B cell (primary cell): ENCODE data around the gene NEK3. TPM values are rescaled to one million over a fixed set of nuclear protein-coding genes. Genes with fewer than 3 reads are reported as not detected.

Experiments used
- ATAC-seq: fragments of 200-7000 bp; cut with Tn5 transposase; one replicate; pipeline ENCODE4 v1.10.0; 2021; ENCODE audit warnings: low read depth, mild to moderate bottlenecking, moderate number of reproducible peaks, moderate library complexity
- CTCF ChIA-PET: fragments of 350-600 bp; sonication (Branson Sonifier 250); formaldehyde crosslinking; loops from one replicate; lab custom pipeline; 2021; ENCODE audit warnings: antibody characterized with exemption, inconsistent platforms; lab: Charles Lee
- POLR2A ChIA-PET: fragments of 350-600 bp; sonication (Branson Sonifier 250); formaldehyde crosslinking; loops from one replicate; lab custom pipeline; 2021; ENCODE audit warnings: antibody characterized with exemption; lab: Charles Lee
- DNase-seq: peaks from one replicate; pipeline ENCODE4 v3.0.0; 2013
- H2AFZ ChIP-seq: 2 replicates; pipeline ENCODE4 v1.6.1; 2012; ENCODE audit warnings: mild to moderate bottlenecking, low read depth, low read length; ENCODE audit not compliant: insufficient read depth, poor library complexity, severe bottlenecking
- H3K27ac ChIP-seq, 2 donors: 1 replicate in 1 of 2; 2 replicates in 1 of 2; pipeline ENCODE4 v1.5.1; 2012 to 2013; ENCODE audit warnings: low read length in 2 of 2, mild to moderate bottlenecking in 2 of 2, moderate library complexity in 1 of 2
- H3K27me3 ChIP-seq, 4 experiments: fragments of 200-600 bp in 1 of 4; sonication (generic) in 1 of 4; replicated peaks in 1 of 4; 1 replicate in 2 of 4; 2 replicates in 2 of 4; pipeline versions ENCODE4 v1.6.1 to v1.7.0; 2013 to 2016; ENCODE audit warnings: low read length in 3 of 4, mild to moderate bottlenecking in 2 of 4, mixed read lengths in 1 of 4, moderate library complexity in 1 of 4; ENCODE audit not compliant: insufficient read depth in 4 of 4, control insufficient read depth in 3 of 4; ENCODE audit errors: control extremely low read depth in 1 of 4
- H3K36me3 ChIP-seq, 2 experiments: replicated peaks in 1 of 2; 1 replicate in 1 of 2; 2 replicates in 1 of 2; pipeline versions ENCODE4 v1.6.1 to v1.7.1; 2013; ENCODE audit warnings: low read length in 1 of 2; ENCODE audit not compliant: insufficient read depth in 2 of 2, control insufficient read depth in 1 of 2; ENCODE audit errors: control extremely low read depth in 1 of 2, extremely low read depth in 1 of 2
- H3K4me1 ChIP-seq, 2 donors: fragments of 200-600 bp in 1 of 2; sonication (generic) in 1 of 2; 1 replicate in 1 of 2; 2 replicates in 1 of 2; pipeline versions ENCODE4 v1.5.1 to v1.6.1; 2013 to 2017; ENCODE audit warnings: low read length in 2 of 2; ENCODE audit not compliant: control insufficient read depth in 2 of 2, insufficient read depth in 2 of 2
- H3K4me2 ChIP-seq: replicated peaks from 2 replicates; pipeline ENCODE3; 2012; ENCODE audit warnings: mild to moderate bottlenecking, low read depth, low read length; ENCODE audit not compliant: poor library complexity, severe bottlenecking
- H3K4me3 ChIP-seq, 5 experiments: fragments of 200-600 bp in 1 of 5; sonication (generic) in 1 of 5; 1 replicate in 3 of 5; 2 replicates in 2 of 5; pipeline versions ENCODE4 v1.5.1 to v1.7.0; 2011 to 2016; ENCODE audit warnings: low read length in 4 of 5, mild to moderate bottlenecking in 4 of 5, low read depth in 2 of 5, control low read depth in 1 of 5, moderate library complexity in 1 of 5; ENCODE audit not compliant: insufficient read depth in 1 of 5; ENCODE audit errors: control extremely low read depth in 1 of 5, extremely low read depth in 1 of 5
- H3K79me2 ChIP-seq: fragments of 200-600 bp; sonication (generic); one replicate; pipeline ENCODE4 v1.6.0; 2016; ENCODE audit warnings: low read length; ENCODE audit not compliant: control insufficient read depth, insufficient read depth
- H3K9ac ChIP-seq: fragments of 200-600 bp; sonication (generic); 2 replicates; pipeline ENCODE4 v1.6.1; 2017; ENCODE audit warnings: mild to moderate bottlenecking, low read length, moderate library complexity
- H3K9me3 ChIP-seq, 3 donors: one replicate each; pipeline versions ENCODE4 v1.6.1 to v1.7.1; 2013; ENCODE audit warnings: low read length in 2 of 3; ENCODE audit not compliant: control insufficient read depth in 2 of 3, insufficient read depth in 1 of 3; ENCODE audit errors: control extremely low read depth in 1 of 3
- H4K20me1 ChIP-seq: 2 replicates; pipeline ENCODE4 v1.6.0; 2012; ENCODE audit warnings: mild to moderate bottlenecking, low read length; ENCODE audit not compliant: insufficient read depth, control insufficient read depth, poor library complexity, severe bottlenecking
- H3K27ac Mint-ChIP-seq: one replicate; pipeline ENCODE4 v1.8.0; 2021; ENCODE audit warnings: mixed read lengths
- H3K27me3 Mint-ChIP-seq: one replicate; pipeline ENCODE4 v1.8.0; 2021; ENCODE audit warnings: mixed read lengths
- H3K4me1 Mint-ChIP-seq: one replicate; pipeline ENCODE4 v1.8.0; 2021; ENCODE audit warnings: mixed read lengths
- H3K4me3 Mint-ChIP-seq: one replicate; pipeline ENCODE4 v1.8.0; 2021; ENCODE audit warnings: mixed read lengths
- H3K9me3 Mint-ChIP-seq: one replicate; pipeline ENCODE4 v1.8.0; 2022; ENCODE audit warnings: mixed read lengths; ENCODE audit not compliant: insufficient read depth
- CTCF ChIP-seq: fragments of 200-600 bp; IDR thresholded peaks from one replicate; pipeline ENCODE4 v1.8.0; 2022; ENCODE audit warnings: antibody characterized with exemption, mild to moderate bottlenecking
- EZH2 ChIP-seq: IDR thresholded peaks from 2 replicates; pipeline ENCODE4 v1.6.1; 2012; ENCODE audit warnings: borderline replicate concordance, low read depth, mild to moderate bottlenecking, moderate library complexity, low read length; ENCODE audit not compliant: insufficient read depth, poor library complexity, severe bottlenecking
- WGBS: methylation state at CpG from one replicate; pipeline ENCODE4 v1.1.5; 2013; ENCODE audit warnings: missing lambda C conversion rate; ENCODE audit not compliant: insufficient coverage; 5-methylcytosine and 5-hydroxymethylcytosine counted together
- intact Hi-C: fragments of 100-400 bp; cut with micrococcal nuclease; formaldehyde crosslinking; loops from one replicate; pipeline ENCODE4 v1.10.0; 2022
- polyA plus RNA-seq: library from polyadenylated mRNA; depleted of rRNA; stranded (reverse); fragments of >200 nt; gene quantifications from 2 replicates; pipeline ENCODE4 v1.2.3, GENCODE V29; 2012
- total RNA-seq, 2 donors: library from RNA; stranded (reverse); fragments of 120-200 nt in 1 of 2; gene quantifications; 1 replicate in 1 of 2; 2 replicates in 1 of 2; pipeline versions ENCODE4 v1.2.3 to v1.2.4, GENCODE V29; 2013 to 2022

Gene NEK3
- total and polyA plus RNA-seq, 2 donors (not counting 1 experiment from before 2014, with no cell fraction given), result 6.0 to 12.6 TPM

DNA sequence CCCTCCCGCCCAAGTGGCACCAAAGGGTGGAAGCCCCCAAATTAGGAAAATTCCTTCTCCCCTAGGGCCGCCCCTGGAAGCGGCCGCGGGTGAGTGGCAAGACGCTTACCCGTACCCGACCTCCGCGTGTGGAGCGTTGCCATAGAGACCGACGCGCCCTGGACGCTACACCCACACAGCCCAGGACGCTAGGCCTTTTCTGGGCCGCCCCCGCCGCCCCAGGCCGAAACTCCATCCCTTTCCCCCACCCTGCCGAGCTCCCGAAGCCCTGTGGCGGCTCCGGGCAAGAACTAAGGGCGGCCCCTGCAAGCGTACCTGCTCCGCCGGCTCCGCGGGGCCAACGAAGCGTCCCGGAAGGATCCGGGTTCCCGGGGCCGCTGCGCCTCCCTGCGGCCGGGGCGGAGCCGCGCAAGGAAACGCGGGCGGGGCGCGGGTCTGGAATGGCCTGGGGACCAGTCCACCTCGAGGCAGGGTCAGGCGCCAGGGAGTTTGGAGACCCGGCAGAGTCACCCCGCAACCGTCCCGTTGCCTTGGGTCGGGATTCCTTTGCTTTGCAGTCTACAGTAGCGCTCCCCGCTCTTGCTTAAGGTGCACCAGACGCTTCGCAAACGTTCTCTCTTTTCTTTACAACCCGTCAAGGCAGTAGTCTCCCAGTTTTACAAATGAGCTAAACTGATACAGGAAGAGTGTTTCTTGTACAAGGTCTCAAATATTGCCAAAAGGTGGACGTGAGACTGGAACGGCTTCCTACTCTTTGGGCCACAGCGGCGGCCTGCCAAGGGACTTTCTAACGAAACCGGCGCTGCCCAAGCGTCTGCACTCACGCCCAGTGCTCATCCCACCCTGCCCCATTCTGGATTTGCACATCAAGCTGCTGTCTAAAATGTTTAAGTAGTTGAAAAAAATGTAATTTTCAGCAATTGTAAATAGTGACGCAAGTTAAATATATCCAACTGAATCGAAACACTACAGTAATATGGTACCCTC is 30.4 kb downstream of the NEK3 start, which contains the start of gene NEK5:
Gene NEK5, minus strand, starts transcription at position 360 of the 987 bp plus-strand sequence. CDS start 1,591 bp downstream, outside the sequence.
- intact Hi-C loops, result loop anchor here (5.0 to 10.0 kb wide), 3 partner anchors 328 to 842 kb away; partner anchors contain the start of gene CKAP2
- Mint-ChIP-seq H3K9me3 (no peaks in the 10 kb centered on the region), H3K4me3 (peak within 1 kb of the TSS; percentile 86), H3K27me3 (peaks cover 21% of the 10 kb centered on the region), H3K4me1 (peaks cover 16% of the 10 kb centered on the region), H3K27ac (no peak within 1 kb of the TSS)
- ChIA-PET POLR2A (no interaction called here), CTCF (interaction anchor here (0.8 to 2.2 kb wide), 7 partner anchors 8 to 314 kb away, joined by 3 to 11 read pairs (median 5); partner anchors contain the start of gene ALG11)
- H3K9me3 ChIP-seq, result no peaks in the 10 kb centered on the region
- ATAC-seq, result peak; percentile 66
- peak within 1 kb of the TSS; percentile 80 for H2AFZ ChIP-seq
- H3K79me2 ChIP-seq, result no peaks in the 10 kb centered on the region
- peak; percentile 64 for DNase-seq
- no peak within 1 kb of the TSS for H3K27ac ChIP-seq
- TF ChIP-seq CTCF (peak; percentile 67), EZH2 (no peak)
- H3K4me1 ChIP-seq, result peaks cover 17 to 18% of the 10 kb centered on the region in 2 donors
- H3K27me3 ChIP-seq, result peaks cover 0 to 25% (median 16%) of the 10 kb centered on the region in 4 experiments
- peak within 1 kb of the TSS; percentile 73 for H3K9ac ChIP-seq
- H3K4me2 ChIP-seq, result peak within 1 kb of the TSS; percentile 97
- H3K4me3 ChIP-seq, result peak within 1 kb of the TSS; percentile 50 to 67 (median 61)
- H4K20me1 ChIP-seq, result no peaks in the 10 kb centered on the region
- peaks cover 0 to 2% of the 10 kb centered on the region in 2 experiments for H3K36me3 ChIP-seq
- WGBS, result 10% methylated on average over 67 of the region's 71 CpGs
